CD4-positive, alpha-beta T cell (primary cell): ENCODE data around the gene ARRDC3. TPM values are rescaled to one million over a fixed set of nuclear protein-coding genes. Genes with fewer than 3 reads are reported as not detected.
"Not testable (repeated sequence)": the region's sequence is repeated elsewhere in the genome, so short reads cannot be mapped to it uniquely, and the experiment has no call there.

Experiments used
- ATAC-seq: fragments of 200-7000 bp; cut with Tn5 transposase; one replicate; pipeline ENCODE4 v1.10.0; 2022; ENCODE audit warnings: mild to moderate bottlenecking; ENCODE audit not compliant: poor library complexity
- CTCF ChIA-PET: fragments of 350-600 bp; sonication (Branson Sonifier 250); formaldehyde crosslinking; loops from one replicate; lab custom pipeline; 2021; ENCODE audit warnings: antibody characterized with exemption, inconsistent platforms; lab: Charles Lee
- POLR2A ChIA-PET: fragments of 350-600 bp; sonication (Branson Sonifier 250); formaldehyde crosslinking; loops from one replicate; lab custom pipeline; 2021; ENCODE audit warnings: antibody characterized with exemption, inconsistent platforms; lab: Charles Lee
- DNase-seq, 14 experiments: peaks; one replicate each; pipeline ENCODE4 v3.0.0-alpha.2; 2013 to 2020; ENCODE audit warnings: mixed read lengths in 2 of 14
- H3K27ac ChIP-seq, 2 donors: one replicate each; pipeline versions ENCODE4 v1.5.1 to v1.7.0; 2013; ENCODE audit warnings: low read length in 2 of 2, low read depth in 1 of 2, mild to moderate bottlenecking in 1 of 2
- H3K27me3 ChIP-seq, 2 experiments: 1 replicate in 1 of 2; 2 replicates in 1 of 2; pipeline versions ENCODE4 v1.6.1 to v1.7.0; 2013; ENCODE audit warnings: low read length in 2 of 2, control low read depth in 1 of 2, mild to moderate bottlenecking in 1 of 2, moderate library complexity in 1 of 2; ENCODE audit not compliant: insufficient read depth in 2 of 2, control insufficient read depth in 1 of 2
- H3K36me3 ChIP-seq: one replicate; pipeline ENCODE4 v1.6.1; 2013; ENCODE audit warnings: low read length, control low read depth; ENCODE audit not compliant: insufficient read depth
- H3K4me1 ChIP-seq: one replicate; pipeline ENCODE4 v1.6.1; 2013; ENCODE audit warnings: low read length, control low read depth; ENCODE audit not compliant: insufficient read depth
- H3K4me3 ChIP-seq: one replicate; pipeline ENCODE4 v1.5.1; 2013; ENCODE audit warnings: mild to moderate bottlenecking, low read length, moderate library complexity
- H3K9me3 ChIP-seq, 2 experiments: 1 replicate in 1 of 2; 2 replicates in 1 of 2; pipeline versions ENCODE4 v1.6.1 to v1.7.0; 2013; ENCODE audit warnings: low read length in 2 of 2, mild to moderate bottlenecking in 2 of 2, control low read depth in 1 of 2, moderate library complexity in 1 of 2; ENCODE audit not compliant: control insufficient read depth in 1 of 2, insufficient read depth in 1 of 2
- H3K27ac Mint-ChIP-seq: one replicate; pipeline ENCODE4 v1.8.0; 2020; ENCODE audit warnings: mixed read lengths
- H3K27me3 Mint-ChIP-seq: one replicate; pipeline ENCODE4 v1.8.0; 2021; ENCODE audit warnings: mixed read lengths
- H3K36me3 Mint-ChIP-seq: one replicate; pipeline ENCODE4 v1.8.0; 2021; ENCODE audit warnings: low read depth, mixed read lengths
- H3K4me1 Mint-ChIP-seq: one replicate; pipeline ENCODE4 v1.8.0; 2021; ENCODE audit warnings: low read depth, mixed read lengths
- H3K4me3 Mint-ChIP-seq: one replicate; pipeline ENCODE4 v1.8.0; 2020; ENCODE audit warnings: mild to moderate bottlenecking, mixed read lengths
- H3K9me3 Mint-ChIP-seq: one replicate; pipeline ENCODE4 v1.8.0; 2020; ENCODE audit warnings: mixed read lengths
- CTCF ChIP-seq: fragments of 200-600 bp; IDR thresholded peaks from one replicate; pipeline ENCODE4 v1.8.0; 2022; ENCODE audit warnings: antibody characterized with exemption, mild to moderate bottlenecking
- intact Hi-C, 2 experiments: fragments of 100-400 bp; cut with DNase I in 1 of 2; cut with micrococcal nuclease in 1 of 2; formaldehyde crosslinking; loops; one replicate each; pipeline versions ENCODE4 v1.15.1 to v1.9.0; 2023 to 2025; cut with DNase I, micrococcal nuclease
- total RNA-seq, 174 experiments: library from RNA in 2 of 174; stranded (reverse) in 2 of 174; gene quantifications; one replicate each; pipeline ENCODE4 v1.2.3 and lab custom pipeline; 2021 to 2026

Gene ARRDC3
- total RNA-seq, 2 experiments from 2014 or later, result 273 to 284 TPM

- H3K27me3 Mint-ChIP-seq, result no peaks in the 10 kb centered on the region
- no peak overlapping the region for H3K4me3 Mint-ChIP-seq
- intact Hi-C loops, result loop anchor here in 1 of 2 experiments (5.0 kb wide), 1 partner anchor 36 kb away; no protein-coding TSS in a partner anchor
- H3K9me3 Mint-ChIP-seq, result peaks cover 4% of the 10 kb centered on the region
- POLR2A ChIA-PET, result interaction anchor here (0.7 kb wide), 1 partner anchor 10 kb away, joined by 3 read pairs; no protein-coding TSS in a partner anchor
- no peak for DNase-seq
- Histone ChIP-seq H3K36me3 (no peaks in the 10 kb centered on the region), H3K4me3 (no peak overlapping the region), H3K27ac (no peak overlapping the region), H3K27me3 (no peaks in the 10 kb centered on the region), H3K9me3 (peaks cover 0 to 12% of the 10 kb centered on the region in 2 experiments), H3K4me1 (no peaks in the 10 kb centered on the region)
- CTCF ChIA-PET, result interaction anchor here (1.3 kb wide), 1 partner anchor 27 kb away, joined by 4 read pairs; no protein-coding TSS in a partner anchor
- TF ChIP-seq CTCF, result no peak
- ATAC-seq, result no peak
- H3K4me1 Mint-ChIP-seq, result peaks cover 10% of the 10 kb centered on the region
- H3K36me3 Mint-ChIP-seq, result peaks cover 4% of the 10 kb centered on the region
- H3K27ac Mint-ChIP-seq, result no peak overlapping the region
These were observed 25.3 kb downstream of the ARRDC3 start for GRCh38 chr5:91357806-91358205.

GRCh38 chr5:91357012-91357634 lies 26.0 kb downstream of the ARRDC3 start:
- Mint-ChIP-seq H3K4me3 (no peak overlapping the region), H3K27ac (no peak overlapping the region), H3K4me1 (peaks cover 10% of the 10 kb centered on the region), H3K9me3 (peaks cover 4% of the 10 kb centered on the region), H3K36me3 (peaks cover 4% of the 10 kb centered on the region), H3K27me3 (no peaks in the 10 kb centered on the region)
- Histone ChIP-seq H3K4me3 (no peak overlapping the region), H3K27ac (no peak overlapping the region), H3K4me1 (no peaks in the 10 kb centered on the region), H3K27me3 (no peaks in the 10 kb centered on the region), H3K36me3 (no peaks in the 10 kb centered on the region), H3K9me3 (peaks cover 0 to 12% of the 10 kb centered on the region in 2 experiments)
- CTCF ChIA-PET, result interaction anchor here (1.3 kb wide), 1 partner anchor 27 kb away, joined by 4 read pairs; no protein-coding TSS in a partner anchor
- ATAC-seq (no peak), DNase-seq (no peak)
- POLR2A ChIA-PET, result no interaction called here
- no peak for TF ChIP-seq CTCF
- intact Hi-C loops, result loop anchor here in 1 of 2 experiments (5.0 kb wide), 1 partner anchor 35 kb away; no protein-coding TSS in a partner anchor

- H3K4me1 Mint-ChIP-seq, POLR2A ChIA-PET, H3K27ac ChIP-seq, H3K27ac Mint-ChIP-seq, ATAC-seq, H3K4me1 ChIP-seq, H3K27me3 Mint-ChIP-seq, H3K36me3 Mint-ChIP-seq, H3K27me3 ChIP-seq, H3K36me3 ChIP-seq, H3K4me3 Mint-ChIP-seq, H3K9me3 ChIP-seq, H3K9me3 Mint-ChIP-seq, H3K4me3 ChIP-seq, CTCF ChIA-PET: not testable (repeated sequence)
- intact Hi-C loops, result loop anchor here in 1 of 2 experiments (5.0 kb wide), 1 partner anchor 33 kb away; no protein-coding TSS in a partner anchor
- peak in 2 of 14 experiments; percentile 42 to 54 for DNase-seq
These were observed 28.2 kb downstream of the ARRDC3 start for GRCh38 chr5:91354867-91355266.
